HepG2 (cell line): ENCODE data around the gene ATF3. TPM values are rescaled to one million over a fixed set of nuclear protein-coding genes. Genes with fewer than 3 reads are reported as not detected.

Experiments used
- BCL6 ChIP-seq: IDR thresholded peaks from 2 replicates; pipeline ENCODE4 v1.6.1; 2016; ENCODE audit warnings: missing genetic modification reagents, missing compliant biosample characterization
- BORCS8-MEF2B ChIP-seq: sonication (generic); formaldehyde crosslinking; IDR thresholded peaks from 2 replicates; pipeline ENCODE4 v1.8.0; 2022; ENCODE audit warnings: mild to moderate bottlenecking, missing genetic modification reagents
- FOSL2 ChIP-seq: sonication (generic); formaldehyde crosslinking; IDR thresholded peaks from 2 replicates; pipeline ENCODE4 v1.4.0; 2020; ENCODE audit warnings: missing genetic modification reagents
- PCBP1 ChIP-seq: fragments of 200-400 bp; formaldehyde crosslinking; IDR thresholded peaks from 2 replicates; pipeline ENCODE4 v1.6.1; 2017; ENCODE audit warnings: mild to moderate bottlenecking, low read depth, low read length, borderline replicate concordance
- PPARG ChIP-seq: conservative IDR thresholded peaks from 2 replicates; pipeline ENCODE4 v1.6.1; 2016; ENCODE audit warnings: missing biosample characterization, missing genetic modification reagents
- polyA plus RNA-seq, 8 experiments: library from polyadenylated mRNA; depleted of rRNA in 3 of 8; stranded (reverse) in 7 of 8; unstranded in 1 of 8; fragments of >200 nt; fragmentation: Illumina TruSeq in 4 of 8; extraction: Trizol in 4 of 8; gene quantifications; 2 replicates each; pipeline versions ENCODE4 v1.2.1 to v1.2.3, GENCODE V29; 2011 to 2016; ENCODE audit warnings: low read depth in 4 of 8, missing spikeins in 1 of 8, mixed read lengths in 1 of 8; ENCODE audit not compliant: insufficient read depth in 1 of 8
- total RNA-seq, 5 experiments: library from RNA; depleted of rRNA; stranded (reverse); fragments of >200 nt; fragmentation: Illumina TruSeq; extraction: Trizol; gene quantifications; 2 replicates each; pipeline ENCODE4 v1.2.3, GENCODE V29; 2016; ENCODE audit warnings: low read depth in 1 of 5
- TF ChIP-seq, protein P1 (sequence below): sonication (generic); formaldehyde crosslinking; IDR thresholded peaks from 2 replicates; pipeline ENCODE4 v1.5.0; 2020; ENCODE audit warnings: missing genetic modification reagents
- TF ChIP-seq, protein P2 (sequence below): IDR thresholded peaks from 2 replicates; pipeline ENCODE4 v1.6.1; 2016; ENCODE audit warnings: mild to moderate bottlenecking
- TF ChIP-seq, protein P3 (sequence below): sonication (generic); formaldehyde crosslinking; conservative IDR thresholded peaks from 2 replicates; pipeline ENCODE4 v1.4.0; 2020; ENCODE audit warnings: missing genetic modification reagents
- TF ChIP-seq, protein P4 (sequence below): sonication (generic); formaldehyde crosslinking; IDR thresholded peaks from 2 replicates; pipeline ENCODE4 v1.5.1; 2020; ENCODE audit warnings: mild to moderate bottlenecking, missing genetic modification reagents, moderate library complexity
- TF ChIP-seq, protein P5 (sequence below): sonication (generic); formaldehyde crosslinking; IDR thresholded peaks from 2 replicates; pipeline ENCODE4 v1.5.1; 2020; ENCODE audit warnings: mild to moderate bottlenecking, missing genetic modification reagents
- TF ChIP-seq, protein P6 (sequence below), 2 experiments: sonication (generic) in 1 of 2; formaldehyde crosslinking in 1 of 2; IDR thresholded peaks; 2 replicates each; pipeline versions ENCODE4 v1.4.0 to v1.6.1; 2018 to 2020; ENCODE audit warnings: missing genetic modification reagents in 2 of 2, borderline replicate concordance in 1 of 2, low read depth in 1 of 2, mild to moderate bottlenecking in 1 of 2, missing biosample characterization in 1 of 2

ATF3 gene
- total and polyA plus RNA-seq, 2 of the 13 experiments (the other 11 are each of a cell fraction or from before 2014, with no cell fraction given), result 5.0 to 13.0 TPM

DNA sequence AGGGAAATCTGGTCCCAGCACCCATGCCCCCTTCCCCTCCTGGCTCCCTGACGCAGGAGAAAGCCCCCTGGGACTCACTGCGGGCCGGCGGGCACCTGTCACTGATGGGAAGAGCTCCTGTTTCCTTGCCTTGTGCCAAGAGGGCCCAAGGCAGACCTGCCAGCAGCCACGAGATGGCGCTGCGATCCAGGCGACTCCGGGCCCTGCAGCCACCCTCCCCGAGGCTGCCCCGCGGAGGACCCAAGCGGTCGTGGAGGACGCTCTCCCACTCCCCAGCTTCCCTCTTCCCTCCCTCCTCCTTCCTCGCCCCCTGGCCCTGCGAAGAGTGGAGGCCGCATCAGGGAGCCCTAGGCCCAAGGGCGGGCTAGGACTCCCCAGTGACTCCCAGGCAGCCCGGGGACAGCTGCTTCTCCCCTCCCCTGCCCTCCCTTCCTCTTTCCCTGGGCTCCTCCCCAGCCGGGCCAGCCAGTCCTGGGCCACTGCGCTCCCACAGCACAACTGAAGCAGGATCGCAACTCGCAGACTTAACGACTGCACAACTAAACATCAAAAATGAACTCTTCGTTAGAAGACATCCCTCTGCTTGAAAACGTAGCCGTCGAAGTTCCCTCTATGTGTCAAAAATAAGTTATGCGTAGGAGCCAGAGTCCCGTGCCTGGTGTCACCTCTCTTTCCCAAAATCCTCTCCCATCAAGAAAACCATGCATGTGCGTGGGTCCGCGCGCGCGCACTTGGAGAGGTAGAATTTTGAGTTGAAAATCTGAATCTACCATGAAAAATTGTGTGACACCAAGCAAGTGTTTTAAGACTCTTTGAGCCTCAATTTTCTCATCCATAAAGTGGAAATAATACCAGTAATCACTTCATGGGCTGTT lies 56.9 kb downstream of the ATF3 start (continued):
- TF ChIP-seq BCL6 (CRISPR knock-in tag) (peak; percentile 57; the same call in 1 of the 2 replicates), FOSL2 (CRISPR knock-in tag) (peak; percentile 38; the same call in 1 of the 2 replicates), PCBP1 (peak; percentile 93; the same call in 1 of the 2 replicates), BORCS8-MEF2B (peak; percentile 49; the same call in 1 of the 2 replicates), PPARG (0 out of 2 replicates have a peak, but pooled peaks have one; percentile 38)
- TF ChIP-seq, protein P1, sequence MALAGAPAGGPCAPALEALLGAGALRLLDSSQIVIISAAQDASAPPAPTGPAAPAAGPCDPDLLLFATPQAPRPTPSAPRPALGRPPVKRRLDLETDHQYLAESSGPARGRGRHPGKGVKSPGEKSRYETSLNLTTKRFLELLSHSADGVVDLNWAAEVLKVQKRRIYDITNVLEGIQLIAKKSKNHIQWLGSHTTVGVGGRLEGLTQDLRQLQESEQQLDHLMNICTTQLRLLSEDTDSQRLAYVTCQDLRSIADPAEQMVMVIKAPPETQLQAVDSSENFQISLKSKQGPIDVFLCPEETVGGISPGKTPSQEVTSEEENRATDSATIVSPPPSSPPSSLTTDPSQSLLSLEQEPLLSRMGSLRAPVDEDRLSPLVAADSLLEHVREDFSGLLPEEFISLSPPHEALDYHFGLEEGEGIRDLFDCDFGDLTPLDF (CRISPR knock-in tag), result no peak
- TF ChIP-seq, protein P2, sequence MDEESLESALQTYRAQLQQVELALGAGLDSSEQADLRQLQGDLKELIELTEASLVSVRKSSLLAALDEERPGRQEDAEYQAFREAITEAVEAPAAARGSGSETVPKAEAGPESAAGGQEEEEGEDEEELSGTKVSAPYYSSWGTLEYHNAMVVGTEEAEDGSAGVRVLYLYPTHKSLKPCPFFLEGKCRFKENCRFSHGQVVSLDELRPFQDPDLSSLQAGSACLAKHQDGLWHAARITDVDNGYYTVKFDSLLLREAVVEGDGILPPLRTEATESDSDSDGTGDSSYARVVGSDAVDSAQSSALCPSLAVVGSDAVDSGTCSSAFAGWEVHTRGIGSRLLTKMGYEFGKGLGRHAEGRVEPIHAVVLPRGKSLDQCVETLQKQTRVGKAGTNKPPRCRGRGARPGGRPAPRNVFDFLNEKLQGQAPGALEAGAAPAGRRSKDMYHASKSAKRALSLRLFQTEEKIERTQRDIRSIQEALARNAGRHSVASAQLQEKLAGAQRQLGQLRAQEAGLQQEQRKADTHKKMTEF (CRISPR knock-in tag), result peak; percentile 60; the same call in 1 of the 2 replicates
- TF ChIP-seq, protein P3, sequence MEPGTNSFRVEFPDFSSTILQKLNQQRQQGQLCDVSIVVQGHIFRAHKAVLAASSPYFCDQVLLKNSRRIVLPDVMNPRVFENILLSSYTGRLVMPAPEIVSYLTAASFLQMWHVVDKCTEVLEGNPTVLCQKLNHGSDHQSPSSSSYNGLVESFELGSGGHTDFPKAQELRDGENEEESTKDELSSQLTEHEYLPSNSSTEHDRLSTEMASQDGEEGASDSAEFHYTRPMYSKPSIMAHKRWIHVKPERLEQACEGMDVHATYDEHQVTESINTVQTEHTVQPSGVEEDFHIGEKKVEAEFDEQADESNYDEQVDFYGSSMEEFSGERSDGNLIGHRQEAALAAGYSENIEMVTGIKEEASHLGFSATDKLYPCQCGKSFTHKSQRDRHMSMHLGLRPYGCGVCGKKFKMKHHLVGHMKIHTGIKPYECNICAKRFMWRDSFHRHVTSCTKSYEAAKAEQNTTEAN (CRISPR knock-in tag), result 0 out of 2 replicates have a peak, but pooled peaks have one; percentile 27
- TF ChIP-seq, protein P4, sequence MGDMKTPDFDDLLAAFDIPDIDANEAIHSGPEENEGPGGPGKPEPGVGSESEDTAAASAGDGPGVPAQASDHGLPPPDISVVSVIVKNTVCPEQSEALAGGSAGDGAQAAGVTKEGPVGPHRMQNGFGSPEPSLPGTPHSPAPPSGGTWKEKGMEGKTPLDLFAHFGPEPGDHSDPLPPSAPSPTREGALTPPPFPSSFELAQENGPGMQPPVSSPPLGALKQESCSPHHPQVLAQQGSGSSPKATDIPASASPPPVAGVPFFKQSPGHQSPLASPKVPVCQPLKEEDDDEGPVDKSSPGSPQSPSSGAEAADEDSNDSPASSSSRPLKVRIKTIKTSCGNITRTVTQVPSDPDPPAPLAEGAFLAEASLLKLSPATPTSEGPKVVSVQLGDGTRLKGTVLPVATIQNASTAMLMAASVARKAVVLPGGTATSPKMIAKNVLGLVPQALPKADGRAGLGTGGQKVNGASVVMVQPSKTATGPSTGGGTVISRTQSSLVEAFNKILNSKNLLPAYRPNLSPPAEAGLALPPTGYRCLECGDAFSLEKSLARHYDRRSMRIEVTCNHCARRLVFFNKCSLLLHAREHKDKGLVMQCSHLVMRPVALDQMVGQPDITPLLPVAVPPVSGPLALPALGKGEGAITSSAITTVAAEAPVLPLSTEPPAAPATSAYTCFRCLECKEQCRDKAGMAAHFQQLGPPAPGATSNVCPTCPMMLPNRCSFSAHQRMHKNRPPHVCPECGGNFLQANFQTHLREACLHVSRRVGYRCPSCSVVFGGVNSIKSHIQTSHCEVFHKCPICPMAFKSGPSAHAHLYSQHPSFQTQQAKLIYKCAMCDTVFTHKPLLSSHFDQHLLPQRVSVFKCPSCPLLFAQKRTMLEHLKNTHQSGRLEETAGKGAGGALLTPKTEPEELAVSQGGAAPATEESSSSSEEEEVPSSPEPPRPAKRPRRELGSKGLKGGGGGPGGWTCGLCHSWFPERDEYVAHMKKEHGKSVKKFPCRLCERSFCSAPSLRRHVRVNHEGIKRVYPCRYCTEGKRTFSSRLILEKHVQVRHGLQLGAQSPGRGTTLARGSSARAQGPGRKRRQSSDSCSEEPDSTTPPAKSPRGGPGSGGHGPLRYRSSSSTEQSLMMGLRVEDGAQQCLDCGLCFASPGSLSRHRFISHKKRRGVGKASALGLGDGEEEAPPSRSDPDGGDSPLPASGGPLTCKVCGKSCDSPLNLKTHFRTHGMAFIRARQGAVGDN, result peak; percentile 77
- TF ChIP-seq, protein P5, sequence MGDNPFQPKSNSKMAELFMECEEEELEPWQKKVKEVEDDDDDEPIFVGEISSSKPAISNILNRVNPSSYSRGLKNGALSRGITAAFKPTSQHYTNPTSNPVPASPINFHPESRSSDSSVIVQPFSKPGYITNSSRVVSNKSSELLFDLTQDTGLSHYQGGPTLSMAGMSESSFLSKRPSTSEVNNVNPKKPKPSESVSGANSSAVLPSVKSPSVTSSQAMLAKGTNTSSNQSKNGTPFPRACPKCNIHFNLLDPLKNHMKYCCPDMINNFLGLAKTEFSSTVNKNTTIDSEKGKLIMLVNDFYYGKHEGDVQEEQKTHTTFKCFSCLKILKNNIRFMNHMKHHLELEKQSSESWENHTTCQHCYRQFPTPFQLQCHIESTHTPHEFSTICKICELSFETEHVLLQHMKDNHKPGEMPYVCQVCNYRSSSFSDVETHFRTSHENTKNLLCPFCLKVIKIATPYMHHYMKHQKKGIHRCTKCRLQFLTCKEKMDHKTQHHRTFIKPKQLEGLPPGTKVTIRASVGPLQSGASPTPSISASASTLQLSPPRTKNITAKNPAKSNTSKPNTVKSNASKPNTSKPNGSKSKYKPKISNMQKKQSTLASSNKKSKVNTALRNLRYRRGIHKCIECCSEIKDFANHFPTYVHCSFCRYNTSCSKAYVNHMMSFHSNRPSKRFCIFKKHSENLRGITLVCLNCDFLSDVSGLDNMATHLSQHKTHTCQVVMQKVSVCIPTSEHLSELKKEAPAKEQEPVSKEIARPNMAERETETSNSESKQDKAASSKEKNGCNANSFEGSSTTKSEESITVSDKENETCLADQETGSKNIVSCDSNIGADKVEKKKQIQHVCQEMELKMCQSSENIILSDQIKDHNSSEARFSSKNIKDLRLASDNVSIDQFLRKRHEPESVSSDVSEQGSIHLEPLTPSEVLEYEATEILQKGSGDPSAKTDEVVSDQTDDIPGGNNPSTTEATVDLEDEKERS (CRISPR knock-in tag), result 0 out of 2 replicates have a peak, but pooled peaks have one; percentile 49
- TF ChIP-seq, protein P6, sequence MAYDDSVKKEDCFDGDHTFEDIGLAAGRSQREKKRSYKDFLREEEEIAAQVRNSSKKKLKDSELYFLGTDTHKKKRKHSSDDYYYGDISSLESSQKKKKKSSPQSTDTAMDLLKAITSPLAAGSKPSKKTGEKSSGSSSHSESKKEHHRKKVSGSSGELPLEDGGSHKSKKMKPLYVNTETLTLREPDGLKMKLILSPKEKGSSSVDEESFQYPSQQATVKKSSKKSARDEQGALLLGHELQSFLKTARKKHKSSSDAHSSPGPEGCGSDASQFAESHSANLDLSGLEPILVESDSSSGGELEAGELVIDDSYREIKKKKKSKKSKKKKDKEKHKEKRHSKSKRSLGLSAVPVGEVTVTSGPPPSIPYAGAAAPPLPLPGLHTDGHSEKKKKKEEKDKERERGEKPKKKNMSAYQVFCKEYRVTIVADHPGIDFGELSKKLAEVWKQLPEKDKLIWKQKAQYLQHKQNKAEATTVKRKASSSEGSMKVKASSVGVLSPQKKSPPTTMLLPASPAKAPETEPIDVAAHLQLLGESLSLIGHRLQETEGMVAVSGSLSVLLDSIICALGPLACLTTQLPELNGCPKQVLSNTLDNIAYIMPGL (CRISPR knock-in tag; IDR thresholded peaks at IDR 0.05; ENCODE audit: borderline replicate concordance in 1 of 2, low read depth in 1 of 2), result peak; percentile 79 to 92
